Activated T-helper 9 cell treated with anti-CD3 and anti-CD28 coated beads, Interleukin-2, amount 50 U/mL, for 16 hours (primary cell): Measurements from ENCODE around the gene TSR1.

ENCODE experiments used
- DNase-seq: peaks from one replicate; pipeline ENCODE4 v3.0.0-alpha.2; 2020; ENCODE audit warnings: low read depth

Gene TSR1

DNA sequence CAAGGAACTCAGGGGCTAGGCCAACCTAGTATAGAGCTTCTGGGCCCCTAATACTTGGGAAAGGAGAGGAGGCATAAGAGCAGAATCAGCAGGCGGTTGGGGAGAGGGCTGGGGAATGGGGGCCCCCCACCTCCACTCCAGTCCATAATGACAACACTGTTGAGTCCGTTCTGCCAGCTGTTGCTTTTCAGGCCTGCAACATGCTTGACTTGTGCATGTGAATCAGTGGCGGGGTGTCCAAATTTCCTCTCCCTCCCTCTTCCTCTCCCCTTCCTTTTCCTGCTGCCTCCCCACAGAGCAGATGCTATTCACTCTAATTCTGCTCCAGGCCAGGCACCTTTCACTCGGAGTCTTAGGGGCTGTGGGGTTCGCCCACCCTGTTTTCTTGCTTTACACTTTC, 32.8 kb upstream of the TSR1 start:
- DNase-seq = no peak

DNA sequence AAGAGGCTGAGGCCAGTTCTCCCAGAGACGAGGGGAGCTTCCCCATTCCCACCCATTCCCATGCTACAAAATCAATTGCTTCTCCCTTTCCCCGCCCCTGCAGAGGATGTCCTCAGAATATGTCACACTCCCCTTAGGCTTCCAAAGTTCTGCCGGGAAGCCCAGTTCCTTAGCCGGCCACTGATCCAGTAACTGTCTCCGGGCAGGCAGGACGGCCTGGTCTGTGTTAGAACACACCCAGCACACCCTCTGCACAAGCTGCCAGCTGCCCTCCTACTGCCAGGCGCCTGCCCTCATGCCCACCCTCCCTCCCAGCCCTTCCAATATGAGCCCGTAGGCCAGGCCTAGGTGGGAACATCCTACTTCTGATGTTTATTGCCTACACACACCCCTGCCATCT, 32.1 kb upstream of the TSR1 start:
- DNase-seq = no peak

DNA sequence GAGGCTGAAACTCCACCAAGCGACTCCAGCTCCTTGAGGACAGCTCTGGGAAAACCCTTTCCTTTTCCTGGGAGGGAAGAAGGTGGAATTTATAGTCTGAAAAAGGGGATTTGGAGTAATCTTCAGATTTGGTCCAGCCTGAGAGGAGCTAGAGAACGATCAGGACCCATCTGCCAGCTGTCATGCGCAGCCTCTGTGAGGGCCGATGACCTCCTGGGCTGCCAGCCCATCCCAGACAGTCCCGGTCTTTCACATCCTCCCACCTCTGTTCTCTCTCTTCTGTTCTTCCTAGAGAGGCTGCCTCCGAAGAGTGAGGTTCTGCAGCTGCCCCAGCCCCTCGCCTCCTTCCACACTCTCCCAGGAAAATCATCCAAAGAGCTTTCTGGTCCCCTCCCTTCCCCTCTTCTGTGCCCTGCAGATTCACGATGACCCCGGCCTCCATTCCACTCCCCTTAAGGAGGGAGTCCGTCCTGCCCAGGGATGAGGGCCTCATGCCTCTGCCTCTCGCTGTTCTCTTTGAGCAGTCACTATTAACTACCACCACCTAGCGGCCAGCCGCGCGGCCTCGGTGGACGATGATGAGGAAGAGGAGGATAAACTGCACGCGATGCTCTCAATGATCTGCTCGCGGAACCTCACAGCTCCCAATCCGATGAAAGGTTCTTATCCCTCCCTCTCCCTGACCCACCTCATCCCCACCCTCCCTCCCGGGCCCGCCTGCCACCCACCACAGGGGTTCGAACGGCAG, 30.7 kb upstream of the TSR1 start:
- DNase-seq = no peak

DNA sequence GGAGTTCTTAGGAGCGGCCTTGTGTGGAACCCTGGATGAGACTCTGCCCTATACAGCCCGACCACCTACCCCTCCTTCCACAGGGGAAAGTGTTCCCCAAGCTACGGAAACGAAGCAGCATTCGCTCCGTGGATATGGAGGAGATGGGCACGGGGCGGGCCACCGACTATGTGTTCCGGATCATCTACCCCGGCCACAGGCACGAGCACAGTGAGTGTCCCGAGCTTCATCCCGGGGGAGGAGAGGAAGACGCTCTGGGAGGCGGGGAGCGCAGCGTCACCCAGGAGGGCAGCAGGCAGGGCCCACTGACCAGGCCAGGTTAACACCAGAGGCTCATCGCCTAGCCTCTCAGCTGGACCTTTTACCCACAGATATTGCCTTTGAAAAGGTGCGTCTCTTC, 28.9 kb upstream of the TSR1 start:
- DNase-seq = no peak

GRCh38 chr17:2364763-2365116, 28.5 kb upstream of the TSR1 start:
- no peak for DNase-seq

DNA sequence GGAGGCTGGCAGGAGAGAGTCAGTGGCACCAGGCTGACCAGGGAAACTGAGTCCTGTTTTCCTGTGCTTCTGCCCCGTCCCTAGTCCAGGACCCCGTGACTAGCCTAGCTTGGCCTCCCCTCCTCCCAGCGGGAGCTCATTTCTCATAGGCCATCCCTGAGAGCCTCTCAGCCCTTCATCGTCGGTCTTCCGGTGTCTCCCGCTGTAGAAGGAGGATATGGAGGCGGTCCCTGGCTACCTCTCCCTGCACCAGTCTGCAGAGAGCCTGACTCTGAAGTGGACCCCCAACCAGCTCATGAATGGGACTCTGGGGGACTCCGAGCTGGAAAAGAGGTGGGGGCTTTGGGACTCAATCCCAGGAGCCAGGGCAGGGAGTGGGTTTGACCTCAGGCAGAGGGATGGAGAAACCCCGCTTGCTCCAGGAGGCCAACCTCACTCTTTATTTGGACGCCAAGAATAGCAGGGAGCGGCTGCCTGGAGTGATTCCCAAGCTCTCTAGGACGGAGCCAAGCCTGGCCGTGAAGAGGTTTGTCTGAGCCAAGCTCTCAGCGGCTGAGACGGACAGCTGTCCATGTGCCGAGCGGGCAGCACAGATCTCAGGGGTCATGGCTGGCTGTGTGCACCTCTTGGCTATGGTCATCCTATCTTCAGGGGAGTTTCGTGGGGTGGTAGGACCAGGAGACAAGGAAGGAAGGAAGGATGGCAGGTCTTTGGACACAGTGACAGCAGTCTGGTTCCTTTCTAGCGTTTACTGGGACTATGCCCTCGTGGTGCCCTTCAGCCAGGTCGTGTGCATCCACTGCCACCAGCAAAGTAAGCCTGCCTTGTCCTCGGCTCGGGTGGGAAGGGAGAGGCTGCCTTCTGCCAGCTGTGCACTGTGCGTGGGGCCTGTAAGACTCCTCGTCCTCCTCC, 27.9 kb upstream of the TSR1 start:
- DNase-seq = no peak

DNA sequence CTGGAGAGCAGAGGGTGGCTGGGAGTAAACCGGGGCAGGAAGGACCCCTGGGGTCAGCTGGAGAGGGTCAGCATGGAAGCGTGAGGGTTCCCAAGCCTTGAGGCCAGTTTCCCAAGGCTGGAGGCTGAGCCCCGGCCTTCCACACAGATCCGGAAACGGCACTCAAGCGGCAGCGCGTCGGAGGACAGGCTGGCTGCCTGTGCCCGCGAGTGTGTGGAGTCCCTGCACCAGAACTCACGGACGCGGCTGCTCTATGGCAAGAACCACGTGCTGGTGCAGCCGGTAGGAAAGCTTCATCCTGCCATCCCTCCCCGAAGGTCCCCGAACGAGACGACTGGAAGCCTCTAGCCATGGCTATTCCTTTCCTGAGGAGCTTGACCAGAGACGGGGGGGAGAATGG, 27.1 kb upstream of the TSR1 start:
- DNase-seq = no peak

GRCh38 chr17:2362881-2363280, 26.6 kb upstream of the TSR1 start:
- no peak for DNase-seq

- no peak for DNase-seq
Measured at GRCh38 chr17:2362416-2362815, 26.2 kb upstream of the TSR1 start.

GRCh38 chr17:2362016-2362415, 25.8 kb upstream of the TSR1 start:
- no peak for DNase-seq

- DNase-seq = no peak
Measured at GRCh38 chr17:2361010-2361760, 24.9 kb upstream of the TSR1 start.

DNA sequence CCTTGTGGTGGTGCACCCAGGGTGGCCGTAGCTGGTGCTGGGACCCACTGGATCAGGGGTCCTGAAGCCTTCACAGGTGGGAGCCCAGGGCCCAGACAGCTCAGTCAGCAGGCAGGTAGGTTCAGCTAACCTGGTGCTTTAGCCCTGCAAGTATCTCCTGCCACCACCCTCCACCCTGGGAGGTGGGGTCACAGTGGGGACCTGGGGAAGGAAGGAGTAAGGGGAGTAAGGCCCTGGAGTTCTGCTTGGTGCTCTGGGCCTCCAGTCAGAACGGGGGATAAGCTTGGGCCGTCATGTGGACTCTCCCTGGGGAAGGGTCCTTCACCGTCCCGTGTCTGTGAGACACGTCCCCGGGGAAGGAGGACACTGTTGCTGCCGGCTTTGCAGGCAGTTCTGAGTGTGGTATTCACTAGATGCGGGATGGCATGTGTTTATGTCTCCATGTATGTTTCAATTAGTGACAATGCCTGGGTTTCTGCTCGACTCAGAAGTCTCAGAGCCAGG, 21.7 kb upstream of the TSR1 start:
- DNase-seq = no peak

DNA sequence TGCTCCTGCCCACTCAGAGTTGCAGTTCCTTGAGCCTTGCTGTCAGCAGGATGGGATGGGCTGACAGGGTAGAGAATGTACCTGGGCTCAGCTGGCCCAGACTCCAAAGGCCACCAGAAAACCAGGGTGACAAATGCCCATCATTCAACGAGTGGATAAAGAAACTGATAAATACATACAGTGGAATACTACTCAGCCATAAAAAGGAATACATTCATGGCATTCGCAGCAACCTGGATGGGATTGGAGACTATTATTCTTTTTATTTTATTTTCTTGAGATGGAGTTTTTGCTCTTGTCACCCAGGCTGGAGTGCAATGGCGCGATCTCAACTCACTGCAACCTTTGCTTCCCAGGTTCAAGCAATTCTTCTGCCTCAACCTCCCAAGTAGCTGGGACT, 21.0 kb upstream of the TSR1 start:
- DNase-seq = no peak

- DNase-seq = no peak
Measured at GRCh38 chr17:2354311-2354710, 18.1 kb upstream of the TSR1 start.

DNA sequence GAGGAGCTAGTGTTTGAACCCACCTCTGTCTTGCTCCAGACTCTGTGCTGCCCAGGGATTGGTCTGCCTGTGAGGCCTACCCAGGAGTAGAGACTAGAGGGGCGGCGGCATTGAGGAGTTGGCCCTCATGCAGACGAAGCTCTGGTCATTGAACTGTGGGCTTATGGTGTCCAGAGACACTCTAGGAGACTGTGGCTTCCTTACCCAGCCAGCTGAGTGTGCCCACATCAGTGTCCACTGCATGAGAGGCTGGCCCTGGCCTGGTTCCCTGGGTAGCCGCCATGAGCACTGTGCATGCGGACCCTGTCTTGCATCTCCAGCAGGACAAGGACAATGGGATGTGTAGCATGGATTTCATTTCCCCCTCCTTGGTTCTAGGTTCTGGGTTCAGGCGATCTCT, 15.0 kb upstream of the TSR1 start:
- no peak for DNase-seq

DNA sequence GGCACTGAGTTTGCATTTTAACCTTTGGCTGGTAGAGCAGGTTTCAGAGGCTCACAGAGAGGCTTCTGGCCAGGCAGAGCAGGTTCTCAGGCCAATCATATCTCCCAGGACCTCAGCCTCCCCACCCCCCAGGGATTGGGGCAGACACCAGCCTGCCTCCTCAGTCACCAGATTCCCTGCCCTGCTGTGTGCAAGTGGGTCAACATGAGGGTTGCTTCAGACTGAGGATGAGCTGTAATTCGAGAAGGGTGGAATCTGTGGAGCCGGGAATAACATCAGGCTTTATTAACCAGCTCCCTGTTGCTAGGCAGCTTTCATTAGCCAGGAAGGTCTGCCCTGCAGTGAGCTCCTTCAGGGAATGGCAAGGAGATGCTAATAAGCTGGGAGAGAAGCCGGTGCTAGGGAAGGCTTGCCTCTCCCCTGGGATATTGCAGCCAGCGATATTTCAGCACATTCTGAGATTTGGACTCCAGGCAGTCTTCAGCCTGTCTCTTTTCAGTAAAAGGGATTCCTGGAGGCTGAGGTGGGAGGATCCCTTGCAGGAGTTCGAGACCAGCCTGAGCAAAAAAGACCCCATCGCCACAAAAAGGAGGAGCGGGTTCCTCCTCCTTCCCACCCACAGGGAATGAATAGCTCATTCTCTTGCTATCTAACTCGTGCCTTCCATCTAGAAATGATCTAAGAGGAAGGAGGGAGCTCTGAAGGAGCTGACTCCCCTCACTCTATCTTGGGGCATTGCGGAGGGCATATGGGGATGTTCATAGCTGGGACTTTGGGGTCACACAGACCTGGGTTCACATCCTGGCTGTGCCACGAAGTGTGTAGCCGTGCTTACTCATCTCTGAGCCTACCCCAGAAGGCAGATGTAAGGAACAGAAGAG, 11.8 kb upstream of the TSR1 start:
- no peak for DNase-seq

DNA sequence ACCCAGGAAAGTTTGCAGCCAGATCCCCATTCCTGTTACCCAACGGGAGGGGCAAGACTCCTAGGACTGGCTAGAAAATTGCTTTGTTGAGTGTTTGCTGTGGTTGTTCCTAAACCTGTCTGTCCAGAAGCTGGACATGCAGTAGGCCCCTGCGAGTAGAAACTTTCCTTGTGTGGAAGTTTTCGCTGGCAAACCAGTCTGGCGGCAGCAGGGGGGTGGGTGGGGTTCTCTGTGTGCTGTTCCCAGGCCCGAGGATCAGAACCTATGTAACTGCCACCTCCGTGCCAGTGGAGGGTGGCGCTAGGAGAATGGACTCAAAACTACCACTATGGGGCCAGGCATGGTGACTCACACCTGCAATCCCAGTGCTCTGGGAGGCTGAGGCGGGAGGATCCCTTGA, 10.2 kb upstream of the TSR1 start:
- no peak for DNase-seq

GRCh38 chr17:2344528-2344927, 8.3 kb upstream of the TSR1 start:
- DNase-seq = no peak

- DNase-seq = peak; percentile 12
Measured at GRCh38 chr17:2343421-2343820, 7.2 kb upstream of the TSR1 start.

DNA sequence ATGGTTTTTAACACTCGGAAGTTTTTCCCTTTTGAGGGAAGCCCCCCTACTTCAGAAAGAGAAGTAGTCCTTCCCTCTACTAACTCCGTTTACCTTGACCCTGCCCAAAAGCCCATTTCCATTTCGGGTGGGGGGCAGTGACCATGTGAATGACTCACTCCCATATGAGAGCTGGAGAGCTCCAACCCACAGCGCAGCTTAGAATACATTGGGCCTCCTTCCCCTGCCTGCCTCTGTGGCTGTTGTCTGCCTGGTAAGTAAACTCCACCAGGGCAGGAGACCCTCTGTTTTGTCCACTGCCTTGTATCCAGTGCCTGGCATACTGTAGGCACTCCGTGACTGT, 2.0 kb upstream of the TSR1 start:
- DNase-seq = no peak

DNA sequence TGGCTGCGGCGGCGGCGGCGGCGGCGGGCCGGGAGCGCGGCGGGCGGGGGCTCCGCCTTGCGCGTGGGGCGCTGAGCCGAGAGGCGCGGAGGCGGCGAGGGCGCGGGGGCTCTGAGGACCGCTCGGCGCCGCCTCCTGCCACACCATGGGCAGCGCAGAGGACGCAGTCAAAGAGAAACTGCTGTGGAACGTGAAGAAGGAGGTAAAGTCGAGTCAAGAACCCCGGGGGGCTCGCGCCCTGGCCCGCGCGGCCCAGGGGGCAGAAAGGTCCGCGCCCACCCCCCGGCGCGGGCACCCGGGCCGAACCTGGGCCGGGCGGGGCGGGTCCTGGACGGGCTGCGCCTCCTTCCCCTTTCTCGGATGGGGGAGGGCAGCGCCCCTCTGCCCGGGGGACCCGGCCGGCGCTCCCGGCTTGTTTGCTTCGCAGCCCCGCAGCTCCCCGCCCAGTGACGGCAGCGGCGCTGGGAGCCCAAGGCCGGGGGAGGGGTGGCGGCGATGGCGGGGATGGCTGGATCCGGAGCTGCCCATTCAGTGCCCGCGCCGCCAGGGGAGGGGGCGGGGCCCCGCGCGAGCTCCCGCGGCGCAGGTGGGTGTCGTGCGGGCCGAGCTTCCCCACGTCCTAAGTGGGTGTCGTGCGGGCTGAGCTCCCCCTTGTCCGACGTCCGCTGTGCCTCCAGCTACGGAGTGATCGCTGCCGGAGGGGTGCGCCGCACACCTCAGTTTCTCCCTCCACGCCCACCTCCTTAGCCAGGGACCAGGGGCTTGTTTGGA, 1.5 kb upstream of the TSR1 start:
- DNase-seq = peak; percentile 42
